ENCODE measurements around the gene GPR25.

DNA sequence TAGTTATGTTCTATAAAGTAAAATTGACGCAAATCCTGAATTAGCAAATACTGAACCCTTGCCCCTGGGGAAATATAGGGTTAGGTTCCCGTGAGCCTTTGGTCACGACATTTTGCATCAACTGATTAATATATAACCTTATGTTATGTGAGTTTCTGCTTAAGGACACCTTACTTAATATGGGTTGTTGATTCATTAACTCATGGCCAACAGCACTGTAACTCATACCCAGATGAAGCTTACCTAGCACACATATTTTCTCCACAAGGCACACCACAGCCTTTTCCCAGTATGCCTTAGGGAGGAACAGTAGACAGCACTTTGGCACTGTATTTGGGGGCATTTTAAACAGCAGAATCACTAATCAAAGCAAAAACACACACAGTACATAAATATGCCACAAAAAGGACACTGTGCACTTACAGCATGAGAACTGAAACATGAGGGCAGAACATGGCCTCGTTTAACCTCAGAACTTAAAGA is 37.0 kb downstream of the GPR25 start:
- TF ChIP-seq CTCF (IDR thresholded peaks at IDR 0.05; ENCODE audit: insufficient read depth, low read length, poor library complexity, severe bottlenecking): no peak
- TF ChIP-seq EZH2phosphoT487 (conservative IDR thresholded peaks at IDR 0.05; ENCODE audit: low read length): no peak

Measured in SU-DHL-6 (cell line).